ENCODE data around the gene PTPRE.

The PTPRE gene

GRCh38 chr10:127882801-127883459 is 24.0 kb upstream of the PTPRE start:
- no peak overlapping the region for H3K4me3 ChIP-seq (ENCODE audit: low read depth, low read length)
- no peak for TF ChIP-seq CTCF (IDR thresholded peaks at IDR 0.05; ENCODE audit: borderline replicate concordance, insufficient read depth, low read depth, low read length)

GRCh38 chr10:127883516-127883915 is 23.4 kb upstream of the PTPRE start:
- H3K4me3 ChIP-seq (ENCODE audit: low read depth, low read length) = no peak overlapping the region
- TF ChIP-seq CTCF (IDR thresholded peaks at IDR 0.05; ENCODE audit: borderline replicate concordance, insufficient read depth, low read depth, low read length) = no peak

GRCh38 chr10:127884501-127884900 is 22.4 kb upstream of the PTPRE start:
- TF ChIP-seq CTCF (IDR thresholded peaks at IDR 0.05; ENCODE audit: borderline replicate concordance, insufficient read depth, low read depth, low read length) = no peak
- no peak overlapping the region for H3K4me3 ChIP-seq (ENCODE audit: low read depth, low read length)

- H3K4me3 ChIP-seq (ENCODE audit: low read depth, low read length) = no peak overlapping the region
- TF ChIP-seq CTCF (IDR thresholded peaks at IDR 0.05; ENCODE audit: borderline replicate concordance, insufficient read depth, low read depth, low read length) = no peak
These were observed 20.4 kb upstream of the PTPRE start for GRCh38 chr10:127886371-127887051.

- H3K4me3 ChIP-seq (ENCODE audit: low read depth, low read length) = no peak overlapping the region
- TF ChIP-seq CTCF (IDR thresholded peaks at IDR 0.05; ENCODE audit: borderline replicate concordance, insufficient read depth, low read depth, low read length) = no peak
These were observed 19.1 kb upstream of the PTPRE start for GRCh38 chr10:127887541-127888415.

GRCh38 chr10:127888521-127889312 is 18.2 kb upstream of the PTPRE start:
- H3K4me3 ChIP-seq (ENCODE audit: low read depth, low read length) = no peak overlapping the region

More at GRCh38 chr10:127888521-127889312, 18.2 kb upstream of the PTPRE start:
- TF ChIP-seq CTCF (IDR thresholded peaks at IDR 0.05; ENCODE audit: borderline replicate concordance, insufficient read depth, low read depth, low read length) = no peak

All from GM12875 (cell line).